HG02678 (cell line): ENCODE data around the gene SRRM5.

Experiments
- ATAC-seq: cut with Tn5 transposase; IDR thresholded peaks from one replicate; pipeline ENCODE4 v1.9.1; 2021; ENCODE audit warnings: mild to moderate bottlenecking, moderate library complexity; ENCODE audit not compliant: unreplicated experiment

Gene SRRM5

GRCh38 chr19:43610493-43610892 lies 1.4 kb upstream of the SRRM5 start:
- no peak for ATAC-seq

GRCh38 chr19:43612374-43612773 lies 486 bp downstream of the SRRM5 start:
- ATAC-seq = no peak

- no peak for ATAC-seq
These were observed 4.4 kb downstream of the SRRM5 start for GRCh38 chr19:43616306-43616705.

- ATAC-seq = no peak
These were observed 5.1 kb downstream of the SRRM5 start for GRCh38 chr19:43616954-43617353.

GRCh38 chr19:43618921-43619261 lies 7.0 kb downstream of the SRRM5 start:
- ATAC-seq = peak; percentile 18

- peak; percentile 79 for ATAC-seq
These were observed 7.6 kb downstream of the SRRM5 start, which contains the start of gene ZNF428 for GRCh38 chr19:43619262-43620060. Gene ZNF428 (minus strand): TSS chr19:43619629. CDS start chr19:43614304, 5,325 bp downstream.

GRCh38 chr19:43620061-43621001 lies 8.4 kb downstream of the SRRM5 start:
- ATAC-seq = no peak

- ATAC-seq = no peak
These were observed 10.2 kb downstream of the SRRM5 start for GRCh38 chr19:43622070-43622469.

GRCh38 chr19:43622956-43623355 lies 11.1 kb downstream of the SRRM5 start:
- ATAC-seq = no peak

GRCh38 chr19:43623889-43624670 lies 12.2 kb downstream of the SRRM5 start:
- no peak for ATAC-seq

GRCh38 chr19:43624933-43625332 lies 13.0 kb downstream of the SRRM5 start:
- ATAC-seq = no peak

GRCh38 chr19:43625918-43626579 lies 14.2 kb downstream of the SRRM5 start:
- ATAC-seq = no peak

- no peak for ATAC-seq
These were observed 14.9 kb downstream of the SRRM5 start for GRCh38 chr19:43626838-43627237.

GRCh38 chr19:43628646-43629326 lies 16.9 kb downstream of the SRRM5 start:
- ATAC-seq = no peak

GRCh38 chr19:43631491-43631890 lies 19.6 kb downstream of the SRRM5 start:
- ATAC-seq = no peak

- no peak for ATAC-seq
These were observed 21.6 kb downstream of the SRRM5 start for GRCh38 chr19:43633520-43633919.

GRCh38 chr19:43634068-43634467 lies 22.2 kb downstream of the SRRM5 start:
- ATAC-seq = no peak

GRCh38 chr19:43634506-43634871 lies 22.6 kb downstream of the SRRM5 start:
- ATAC-seq = no peak

GRCh38 chr19:43634872-43635560 lies 23.1 kb downstream of the SRRM5 start:
- no peak for ATAC-seq
